Measurements from ENCODE around the gene CEMIP.

CEMIP gene

GRCh38 chr15:80866936-80867335 is 87.8 kb downstream of the CEMIP start:
- H4K20me1 ChIP-seq (ENCODE audit: insufficient read depth, low read length, poor library complexity, severe bottlenecking): no peaks in the 10 kb centered on the region

GRCh38 chr15:80870366-80870765 is 91.2 kb downstream of the CEMIP start:
- H3K9me3 ChIP-seq (ENCODE audit: insufficient read depth, low read depth, low read length): no peaks in the 10 kb centered on the region
- H3K79me2 ChIP-seq (ENCODE audit: insufficient read depth, low read length): no peaks in the 10 kb centered on the region
- no peaks in the 10 kb centered on the region for H3K36me3 ChIP-seq (ENCODE audit: insufficient read depth, low read length)
- no peaks in the 10 kb centered on the region for H4K20me1 ChIP-seq (ENCODE audit: insufficient read depth, low read length, poor library complexity, severe bottlenecking)
- TF ChIP-seq EZH2phosphoT487 (IDR thresholded peaks at IDR 0.05; ENCODE audit: borderline replicate concordance): no peak
- TF ChIP-seq, protein P1, sequence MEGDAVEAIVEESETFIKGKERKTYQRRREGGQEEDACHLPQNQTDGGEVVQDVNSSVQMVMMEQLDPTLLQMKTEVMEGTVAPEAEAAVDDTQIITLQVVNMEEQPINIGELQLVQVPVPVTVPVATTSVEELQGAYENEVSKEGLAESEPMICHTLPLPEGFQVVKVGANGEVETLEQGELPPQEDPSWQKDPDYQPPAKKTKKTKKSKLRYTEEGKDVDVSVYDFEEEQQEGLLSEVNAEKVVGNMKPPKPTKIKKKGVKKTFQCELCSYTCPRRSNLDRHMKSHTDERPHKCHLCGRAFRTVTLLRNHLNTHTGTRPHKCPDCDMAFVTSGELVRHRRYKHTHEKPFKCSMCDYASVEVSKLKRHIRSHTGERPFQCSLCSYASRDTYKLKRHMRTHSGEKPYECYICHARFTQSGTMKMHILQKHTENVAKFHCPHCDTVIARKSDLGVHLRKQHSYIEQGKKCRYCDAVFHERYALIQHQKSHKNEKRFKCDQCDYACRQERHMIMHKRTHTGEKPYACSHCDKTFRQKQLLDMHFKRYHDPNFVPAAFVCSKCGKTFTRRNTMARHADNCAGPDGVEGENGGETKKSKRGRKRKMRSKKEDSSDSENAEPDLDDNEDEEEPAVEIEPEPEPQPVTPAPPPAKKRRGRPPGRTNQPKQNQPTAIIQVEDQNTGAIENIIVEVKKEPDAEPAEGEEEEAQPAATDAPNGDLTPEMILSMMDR (conservative IDR thresholded peaks at IDR 0.05; ENCODE audit: low read length): no peak
- H3K9ac ChIP-seq (ENCODE audit: low read depth, low read length, poor library complexity, severe bottlenecking): no peak overlapping the region
- H3K4me3 ChIP-seq (ENCODE audit: low read length, poor library complexity, severe bottlenecking): no peak overlapping the region
- no peaks in the 10 kb centered on the region for H3K4me1 ChIP-seq (ENCODE audit: insufficient read depth, low read length, poor library complexity, severe bottlenecking)
- no peaks in the 10 kb centered on the region for H3K27me3 ChIP-seq (ENCODE audit: insufficient read depth, low read length, poor library complexity, severe bottlenecking)
- no peaks in the 10 kb centered on the region for H3F3A ChIP-seq (ENCODE audit: low read depth)
- no peaks in the 10 kb centered on the region for H3K9me2 ChIP-seq (replicated peaks; ENCODE audit: low read depth, low read length)
- no peak overlapping the region for H2AFZ ChIP-seq (ENCODE audit: low read length)
- no peak overlapping the region for H3K4me2 ChIP-seq (ENCODE audit: low read depth, low read length, poor library complexity, severe bottlenecking)

More at GRCh38 chr15:80866936-80867335, 87.8 kb downstream of the CEMIP start:
- Histone ChIP-seq H2AFZ (ENCODE audit: low read length) (no peak overlapping the region), H3K4me3 (ENCODE audit: low read length, poor library complexity, severe bottlenecking) (no peak overlapping the region), H3K9me3 (ENCODE audit: insufficient read depth, low read depth, low read length) (no peaks in the 10 kb centered on the region), H3K27me3 (ENCODE audit: insufficient read depth, low read length, poor library complexity, severe bottlenecking) (no peaks in the 10 kb centered on the region), H3K9ac (ENCODE audit: low read depth, low read length, poor library complexity, severe bottlenecking) (no peak overlapping the region), H3K9me2 (replicated peaks; ENCODE audit: low read depth, low read length) (no peaks in the 10 kb centered on the region), H3K36me3 (ENCODE audit: insufficient read depth, low read length) (no peaks in the 10 kb centered on the region), H3F3A (ENCODE audit: low read depth) (no peaks in the 10 kb centered on the region), H3K4me2 (ENCODE audit: low read depth, low read length, poor library complexity, severe bottlenecking) (no peak overlapping the region), H3K79me2 (ENCODE audit: insufficient read depth, low read length) (no peaks in the 10 kb centered on the region), H3K4me1 (ENCODE audit: insufficient read depth, low read length, poor library complexity, severe bottlenecking) (no peaks in the 10 kb centered on the region)
- TF ChIP-seq, protein P1 (conservative IDR thresholded peaks at IDR 0.05; ENCODE audit: low read length): no peak
- no peak for TF ChIP-seq EZH2phosphoT487 (IDR thresholded peaks at IDR 0.05; ENCODE audit: borderline replicate concordance)

- Histone ChIP-seq H4K20me1 (ENCODE audit: insufficient read depth, low read length, poor library complexity, severe bottlenecking) (no peaks in the 10 kb centered on the region), H2AFZ (ENCODE audit: low read length) (no peak overlapping the region), H3F3A (ENCODE audit: low read depth) (no peaks in the 10 kb centered on the region), H3K4me3 (ENCODE audit: low read length, poor library complexity, severe bottlenecking) (no peak overlapping the region), H3K4me2 (ENCODE audit: low read depth, low read length, poor library complexity, severe bottlenecking) (no peak overlapping the region), H3K27me3 (ENCODE audit: insufficient read depth, low read length, poor library complexity, severe bottlenecking) (no peaks in the 10 kb centered on the region), H3K4me1 (ENCODE audit: insufficient read depth, low read length, poor library complexity, severe bottlenecking) (no peaks in the 10 kb centered on the region), H3K9ac (ENCODE audit: low read depth, low read length, poor library complexity, severe bottlenecking) (no peak overlapping the region), H3K36me3 (ENCODE audit: insufficient read depth, low read length) (no peaks in the 10 kb centered on the region), H3K9me3 (ENCODE audit: insufficient read depth, low read depth, low read length) (no peaks in the 10 kb centered on the region), H3K79me2 (ENCODE audit: insufficient read depth, low read length) (no peaks in the 10 kb centered on the region), H3K9me2 (replicated peaks; ENCODE audit: low read depth, low read length) (no peaks in the 10 kb centered on the region)
- TF ChIP-seq, protein P1 (conservative IDR thresholded peaks at IDR 0.05; ENCODE audit: low read length): no peak
Measured at GRCh38 chr15:80870893-80871292, 91.7 kb downstream of the CEMIP start.

All from Loucy (cell line).